MCF 10A (cell line): ENCODE measurements around the gene TIGAR. TPM values are rescaled to one million over a fixed set of nuclear protein-coding genes. Genes with fewer than 3 reads are reported as not detected.

Experiments
- BruUV-seq: library from RNA; stranded (reverse); fragments of 400-500 nt; replicated peaks from 2 replicates; lab custom pipeline; 2021; lab: Mats Ljungman, UMichigan
- CTCF ChIA-PET: fragments of 300-600 bp; sonication (Branson Sonifier 250); formaldehyde crosslinking; extraction: SDS; loops from one replicate; lab custom pipeline; 2021; ENCODE audit warnings: antibody characterized with exemption, inconsistent platforms; lab: Yijun Ruan, JAX
- POLR2A ChIA-PET: fragments of 300-600, 350-650 bp; sonication (Branson Sonifier 250); formaldehyde crosslinking; extraction: SDS; loops from one replicate; lab custom pipeline; 2020; ENCODE audit warnings: antibody characterized with exemption, inconsistent platforms; lab: Yijun Ruan, JAX
- DNase-seq: peaks from one replicate; pipeline ENCODE4 v3.0.0-alpha.2; 2018; ENCODE audit not compliant: unreplicated experiment
- H3K27ac Mint-ChIP-seq: one replicate; pipeline ENCODE4 v1.8.0; 2022; ENCODE audit warnings: mild to moderate bottlenecking, low read depth, mixed read lengths; ENCODE audit not compliant: unreplicated experiment
- H3K27me3 Mint-ChIP-seq: one replicate; pipeline ENCODE4 v1.8.0; 2022; ENCODE audit warnings: mixed read lengths; ENCODE audit not compliant: insufficient read depth, unreplicated experiment
- H3K36me3 Mint-ChIP-seq: one replicate; pipeline ENCODE4 v1.8.0; 2022; ENCODE audit warnings: mild to moderate bottlenecking, moderate library complexity, mixed read lengths; ENCODE audit not compliant: insufficient read depth, unreplicated experiment
- H3K4me1 Mint-ChIP-seq: one replicate; pipeline ENCODE4 v1.8.0; 2022; ENCODE audit warnings: mixed read lengths; ENCODE audit not compliant: insufficient read depth, unreplicated experiment
- H3K4me3 Mint-ChIP-seq: one replicate; pipeline ENCODE4 v1.8.0; 2022; ENCODE audit warnings: mild to moderate bottlenecking, moderate library complexity, mixed read lengths; ENCODE audit not compliant: unreplicated experiment
- H3K9me3 Mint-ChIP-seq: one replicate; pipeline ENCODE4 v1.8.0; 2022; ENCODE audit warnings: mixed read lengths; ENCODE audit not compliant: unreplicated experiment
- intact Hi-C: fragments of 100-400 bp; cut with micrococcal nuclease; formaldehyde crosslinking; loops from 2 replicates; pipeline ENCODE4 v1.14.1; 2022
- total RNA-seq: library from RNA; stranded (reverse); gene quantifications from 2 replicates; pipeline ENCODE4 v1.2.3, GENCODE V29; 2022
- TF ChIP-seq, protein P1 (sequence below): fragments of 200-600 bp; IDR thresholded peaks from one replicate; pipeline ENCODE4 v1.8.0; 2022; ENCODE audit warnings: antibody characterized with exemption, mild to moderate bottlenecking; ENCODE audit not compliant: unreplicated experiment

The TIGAR gene
- total RNA-seq, 1 experiment from 2014 or later: 45.8 TPM

DNA sequence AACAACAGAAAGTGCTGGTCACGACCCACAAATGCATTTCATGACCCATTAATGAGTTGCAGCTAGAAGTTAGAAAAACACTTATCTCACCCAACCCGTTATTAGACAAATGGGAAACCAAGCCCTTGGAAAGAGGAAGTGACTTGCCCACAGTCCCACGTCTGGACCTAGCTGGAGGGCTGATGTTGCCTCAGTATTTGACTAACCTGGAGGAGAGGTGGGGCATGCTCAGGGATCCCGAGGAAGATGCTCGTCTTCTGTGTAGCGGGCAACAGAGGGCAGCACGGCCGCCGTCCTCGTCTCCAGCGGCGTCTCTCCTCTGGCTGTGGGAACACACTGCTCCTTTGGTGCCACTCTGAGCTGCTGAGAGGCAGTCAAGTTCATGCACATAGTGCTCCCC lies 34.8 kb upstream of the TIGAR start:
- CTCF ChIA-PET: interaction anchor here (0.5 to 1.5 kb wide), 4 partner anchors 9 to 984 kb away, joined by 3 to 13 read pairs (median 7); no protein-coding TSS in a partner anchor
- no peaks in the 10 kb centered on the region for H3K27me3 Mint-ChIP-seq
- intact Hi-C loops: no loop called here
- no peak for DNase-seq
- no peaks in the 10 kb centered on the region for H3K9me3 Mint-ChIP-seq
- H3K27ac Mint-ChIP-seq: no peak overlapping the region
- BruUV-seq: no TSS peak
- H3K4me3 Mint-ChIP-seq: no peak overlapping the region
- TF ChIP-seq, protein P1, sequence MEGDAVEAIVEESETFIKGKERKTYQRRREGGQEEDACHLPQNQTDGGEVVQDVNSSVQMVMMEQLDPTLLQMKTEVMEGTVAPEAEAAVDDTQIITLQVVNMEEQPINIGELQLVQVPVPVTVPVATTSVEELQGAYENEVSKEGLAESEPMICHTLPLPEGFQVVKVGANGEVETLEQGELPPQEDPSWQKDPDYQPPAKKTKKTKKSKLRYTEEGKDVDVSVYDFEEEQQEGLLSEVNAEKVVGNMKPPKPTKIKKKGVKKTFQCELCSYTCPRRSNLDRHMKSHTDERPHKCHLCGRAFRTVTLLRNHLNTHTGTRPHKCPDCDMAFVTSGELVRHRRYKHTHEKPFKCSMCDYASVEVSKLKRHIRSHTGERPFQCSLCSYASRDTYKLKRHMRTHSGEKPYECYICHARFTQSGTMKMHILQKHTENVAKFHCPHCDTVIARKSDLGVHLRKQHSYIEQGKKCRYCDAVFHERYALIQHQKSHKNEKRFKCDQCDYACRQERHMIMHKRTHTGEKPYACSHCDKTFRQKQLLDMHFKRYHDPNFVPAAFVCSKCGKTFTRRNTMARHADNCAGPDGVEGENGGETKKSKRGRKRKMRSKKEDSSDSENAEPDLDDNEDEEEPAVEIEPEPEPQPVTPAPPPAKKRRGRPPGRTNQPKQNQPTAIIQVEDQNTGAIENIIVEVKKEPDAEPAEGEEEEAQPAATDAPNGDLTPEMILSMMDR: no peak
- POLR2A ChIA-PET: no interaction called here
- peaks cover 65% of the 10 kb centered on the region for H3K36me3 Mint-ChIP-seq
- no peaks in the 10 kb centered on the region for H3K4me1 Mint-ChIP-seq

DNA sequence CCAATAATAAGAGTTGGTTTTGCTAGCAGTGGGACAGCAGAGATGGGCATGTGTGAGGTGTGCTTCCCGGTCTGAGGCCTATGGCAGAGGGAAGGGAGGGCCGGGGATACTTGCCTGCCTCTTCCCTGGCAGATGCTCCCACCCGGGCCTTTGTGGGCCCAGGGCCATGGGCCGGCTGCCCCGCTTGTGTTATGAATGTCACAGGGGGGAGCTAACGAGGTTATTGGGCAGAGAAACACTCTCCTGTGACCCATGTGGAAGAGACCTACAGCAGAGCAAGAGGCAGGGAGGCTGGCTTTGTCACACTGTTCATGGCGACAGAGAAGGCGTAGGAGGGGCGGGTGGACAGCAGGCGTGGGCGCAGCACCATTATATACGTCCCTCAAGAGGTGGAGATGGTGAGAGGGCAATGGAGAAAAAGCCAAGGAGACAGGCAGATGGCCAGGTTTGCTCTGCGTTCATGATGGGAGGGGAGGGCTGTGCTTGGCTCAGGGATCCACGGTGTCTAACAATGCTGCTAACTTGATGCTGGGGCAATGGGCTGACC lies 34.2 kb upstream of the TIGAR start:
- no TSS peak for BruUV-seq
- ChIA-PET CTCF (interaction anchor here (0.5 to 1.5 kb wide), 4 partner anchors 8 to 230 kb away, joined by 3 to 13 read pairs (median 3); no protein-coding TSS in a partner anchor), POLR2A (no interaction called here)
- Mint-ChIP-seq H3K27me3 (no peaks in the 10 kb centered on the region), H3K27ac (no peak overlapping the region), H3K36me3 (peaks cover 63% of the 10 kb centered on the region), H3K9me3 (no peaks in the 10 kb centered on the region), H3K4me3 (no peak overlapping the region), H3K4me1 (no peaks in the 10 kb centered on the region)
- no peak for DNase-seq
- TF ChIP-seq, protein P1: no peak
- intact Hi-C loops: no loop called here

DNA sequence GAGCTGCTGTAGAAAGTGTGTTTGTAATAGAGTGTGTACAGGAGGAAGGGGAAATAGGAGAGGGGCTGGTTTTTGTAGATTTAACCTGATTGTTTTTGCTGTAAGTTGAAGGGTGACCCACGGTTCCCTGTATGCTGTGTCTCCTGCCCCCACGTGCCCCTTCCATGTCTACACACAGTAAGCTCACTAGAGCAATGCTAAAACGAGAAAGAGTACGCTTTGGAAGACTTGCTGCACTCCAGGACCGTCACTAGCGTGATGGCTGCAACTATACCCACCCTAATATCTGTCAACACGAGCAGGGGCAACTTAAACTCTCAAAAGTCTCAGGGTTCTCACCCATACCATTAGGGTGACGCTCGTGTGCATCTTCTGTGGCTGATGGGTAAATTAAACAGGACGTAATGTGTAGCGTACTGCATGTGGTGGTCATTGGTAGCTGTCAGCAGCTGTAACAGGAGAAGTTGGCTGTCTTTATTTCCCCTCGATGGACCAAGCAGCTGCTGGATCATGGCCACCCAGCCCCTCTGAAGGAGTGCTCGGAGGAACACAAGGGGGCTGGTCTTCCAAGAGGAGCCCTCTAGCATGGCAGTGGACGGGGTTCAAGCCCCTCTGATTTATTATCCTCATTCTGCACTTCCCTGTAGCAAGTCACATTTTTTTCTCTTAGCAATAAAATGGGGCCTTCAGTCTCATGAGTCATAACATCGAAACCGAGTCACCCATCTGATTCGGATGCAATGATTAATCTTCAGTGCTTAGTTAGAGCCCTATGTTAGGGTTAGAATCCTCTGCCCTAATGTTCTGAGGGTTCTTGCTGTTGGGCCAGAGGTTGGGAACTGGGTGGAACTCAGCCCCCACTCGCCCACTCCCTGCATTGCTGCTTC lies 33.4 kb upstream of the TIGAR start:
- H3K27ac Mint-ChIP-seq: no peak overlapping the region
- no TSS peak for BruUV-seq
- DNase-seq: no peak

More for the DNA sequence above, 33.4 kb upstream of the TIGAR start:
- peaks cover 65% of the 10 kb centered on the region for H3K36me3 Mint-ChIP-seq
- no peaks in the 10 kb centered on the region for H3K9me3 Mint-ChIP-seq
- ChIA-PET POLR2A (no interaction called here), CTCF (interaction anchor here (0.7 to 1.5 kb wide), 5 partner anchors 9 to 249 kb away, joined by 3 to 13 read pairs (median 3); no protein-coding TSS in a partner anchor)
- TF ChIP-seq, protein P1: no peak
- no peaks in the 10 kb centered on the region for H3K27me3 Mint-ChIP-seq
- H3K4me1 Mint-ChIP-seq: no peaks in the 10 kb centered on the region
- H3K4me3 Mint-ChIP-seq: no peak overlapping the region
- intact Hi-C loops: no loop called here
